Muscle layer of colon (tissue), 2 donors: ENCODE data around the gene TRPV6.

Experiments
- H3K27ac ChIP-seq: one replicate; pipeline ENCODE4 v1.7.0; 2013; ENCODE audit warnings: low read depth, mild to moderate bottlenecking, low read length, moderate library complexity
- H3K27me3 ChIP-seq, 2 donors: one replicate each; pipeline ENCODE4 v1.7.0; 2013; ENCODE audit warnings: low read length in 2 of 2, mild to moderate bottlenecking in 2 of 2; ENCODE audit not compliant: insufficient read depth in 2 of 2, control insufficient read depth in 1 of 2
- H3K36me3 ChIP-seq: one replicate; pipeline ENCODE4 v1.7.0; 2013; ENCODE audit warnings: mild to moderate bottlenecking, low read length; ENCODE audit not compliant: insufficient read depth
- H3K4me1 ChIP-seq: one replicate; pipeline ENCODE4 v1.7.0; 2013; ENCODE audit warnings: mild to moderate bottlenecking, low read length; ENCODE audit not compliant: insufficient read depth
- H3K4me3 ChIP-seq, 2 donors: one replicate each; pipeline ENCODE4 v1.7.0; 2013; ENCODE audit warnings: low read length in 2 of 2, low read depth in 1 of 2, mild to moderate bottlenecking in 1 of 2, moderate library complexity in 1 of 2
- H3K9ac ChIP-seq: one replicate; pipeline ENCODE4 v1.7.0; 2013; ENCODE audit warnings: low read length
- H3K9me3 ChIP-seq: one replicate; pipeline ENCODE4 v1.7.0; 2013; ENCODE audit warnings: mild to moderate bottlenecking, low read length
- donor health status: abdominal sarcoma.
- donor health status: Adenocarcinoma of cecum.

TRPV6 gene

GRCh38 chr7:142864980-142865747, 20.4 kb downstream of the TRPV6 start:
- Histone ChIP-seq H3K27me3 (no peaks in the 10 kb centered on the region), H3K36me3 (no peaks in the 10 kb centered on the region), H3K9me3 (no peaks in the 10 kb centered on the region), H3K4me3 (no peak overlapping the region), H3K9ac (no peak overlapping the region), H3K4me1 (peaks cover 5% of the 10 kb centered on the region), H3K27ac (no peak overlapping the region)

- Histone ChIP-seq H3K36me3 (no peaks in the 10 kb centered on the region), H3K27ac (no peak overlapping the region), H3K27me3 (no peaks in the 10 kb centered on the region), H3K9ac (no peak overlapping the region), H3K4me3 (no peak overlapping the region), H3K9me3 (no peaks in the 10 kb centered on the region), H3K4me1 (peaks cover 12% of the 10 kb centered on the region)
These were observed 21.5 kb downstream of the TRPV6 start for GRCh38 chr7:142863891-142864685.

DNA sequence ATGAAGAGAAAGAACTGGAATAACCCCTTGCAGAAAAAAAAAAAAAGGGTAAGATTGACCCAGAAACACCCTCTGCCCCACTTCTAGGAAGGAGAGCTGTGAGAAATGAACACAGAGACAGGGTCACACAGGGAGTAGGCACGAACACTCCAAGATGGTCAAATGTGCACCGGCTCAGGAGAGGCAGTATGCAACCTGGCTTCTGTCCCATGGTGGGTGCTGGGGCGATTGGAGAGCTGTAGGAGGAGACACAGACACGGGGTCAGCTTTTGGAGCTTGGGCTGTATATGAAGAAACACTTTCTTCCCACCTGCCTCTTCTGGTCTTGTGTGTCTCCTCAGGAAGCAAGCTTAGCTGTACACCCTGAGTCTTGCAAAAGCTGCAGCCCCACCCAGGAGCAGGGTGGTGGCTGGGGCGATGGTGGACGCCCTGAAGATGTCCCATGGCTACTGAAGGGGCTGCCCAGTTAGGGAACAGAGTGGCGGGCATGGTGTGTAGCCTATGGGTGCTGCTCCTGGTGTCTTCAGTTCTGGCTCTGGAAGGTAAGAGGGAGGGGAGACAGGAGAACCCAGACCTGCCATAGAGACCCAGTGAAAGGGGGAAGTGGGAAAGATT, 22.7 kb downstream of the TRPV6 start:
- no peak overlapping the region for H3K4me3 ChIP-seq
- H3K27me3 ChIP-seq: no peaks in the 10 kb centered on the region
- peaks cover 12% of the 10 kb centered on the region for H3K4me1 ChIP-seq
- no peaks in the 10 kb centered on the region for H3K9me3 ChIP-seq
- H3K9ac ChIP-seq: no peak overlapping the region
- H3K27ac ChIP-seq: no peak overlapping the region
- no peaks in the 10 kb centered on the region for H3K36me3 ChIP-seq

DNA sequence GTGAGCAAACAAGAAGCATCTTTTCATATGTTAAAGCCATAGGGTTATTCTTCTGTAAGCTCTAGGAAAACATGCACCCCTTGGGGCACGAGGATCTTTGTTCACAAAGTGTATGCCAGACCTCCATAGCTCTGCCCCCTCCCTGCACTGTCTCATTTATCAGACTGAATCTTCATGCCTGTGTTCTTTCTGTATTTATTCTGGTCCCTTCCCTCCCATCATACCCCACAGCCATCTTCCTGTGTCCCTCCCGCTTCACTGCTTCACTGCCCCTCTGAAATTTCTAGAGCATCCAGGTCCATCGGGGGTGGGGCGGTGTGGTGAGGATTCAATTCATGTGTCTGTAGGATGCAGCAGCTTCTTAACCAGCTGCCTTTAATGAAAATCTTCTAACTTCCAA, 23.2 kb downstream of the TRPV6 start:
- Histone ChIP-seq H3K27ac (no peak overlapping the region), H3K4me3 (no peak overlapping the region), H3K36me3 (no peaks in the 10 kb centered on the region), H3K9me3 (no peaks in the 10 kb centered on the region), H3K27me3 (no peaks in the 10 kb centered on the region), H3K9ac (no peak overlapping the region), H3K4me1 (peaks cover 12% of the 10 kb centered on the region)

DNA sequence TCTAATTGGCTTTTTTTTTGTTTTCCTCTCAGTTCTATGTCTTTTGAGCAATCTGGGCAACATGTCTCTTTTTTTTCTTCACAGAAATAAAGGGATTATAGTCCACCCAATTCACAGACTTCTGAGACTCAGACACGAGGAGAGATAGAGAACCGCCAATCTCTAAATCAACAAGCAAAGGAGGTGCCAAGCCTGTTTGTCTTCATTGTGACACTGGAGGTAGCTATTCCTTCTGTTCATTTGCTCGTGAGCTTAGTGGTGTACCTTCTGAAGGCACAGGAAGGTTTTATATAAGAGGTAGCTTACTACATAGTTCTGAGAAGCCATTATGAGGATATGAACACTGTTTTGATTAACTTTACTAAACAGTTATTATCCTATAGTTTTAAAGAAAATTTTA, 24.6 kb downstream of the TRPV6 start:
- H3K9me3 ChIP-seq: no peaks in the 10 kb centered on the region
- no peak overlapping the region for H3K4me3 ChIP-seq
- no peaks in the 10 kb centered on the region for H3K36me3 ChIP-seq
- H3K27ac ChIP-seq: no peak overlapping the region
- no peak overlapping the region for H3K9ac ChIP-seq
- no peaks in the 10 kb centered on the region for H3K27me3 ChIP-seq
- H3K4me1 ChIP-seq: peaks cover 14% of the 10 kb centered on the region

DNA sequence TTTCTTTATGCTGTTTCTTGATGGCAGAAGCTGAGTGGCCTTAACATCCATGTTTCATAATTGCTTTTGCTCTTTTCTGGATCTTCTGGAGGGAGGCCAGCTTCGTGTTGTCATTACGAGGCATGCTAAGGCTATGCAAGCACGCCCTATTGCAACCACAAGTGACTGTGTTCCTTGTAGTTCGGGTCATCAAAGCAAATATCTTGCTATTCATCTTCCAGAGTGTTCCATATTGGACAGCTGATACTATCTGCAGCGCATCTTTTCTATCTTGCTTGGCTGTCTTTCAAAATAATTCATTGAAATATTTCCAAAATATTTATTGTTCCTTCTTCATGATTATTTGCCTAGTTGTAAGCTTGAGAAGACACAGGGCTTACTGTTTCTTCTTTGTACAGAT, 25.7 kb downstream of the TRPV6 start:
- no peak overlapping the region for H3K27ac ChIP-seq
- no peaks in the 10 kb centered on the region for H3K36me3 ChIP-seq
- no peak overlapping the region for H3K4me3 ChIP-seq

GRCh38 chr7:142859411-142859810, 26.1 kb downstream of the TRPV6 start:
- no peak overlapping the region for H3K27ac ChIP-seq
- peaks cover 22% of the 10 kb centered on the region for H3K4me1 ChIP-seq
- H3K36me3 ChIP-seq: no peaks in the 10 kb centered on the region
- H3K27me3 ChIP-seq: no peaks in the 10 kb centered on the region
- no peak overlapping the region for H3K4me3 ChIP-seq
- H3K9ac ChIP-seq: no peak overlapping the region
- no peaks in the 10 kb centered on the region for H3K9me3 ChIP-seq

More for the DNA sequence above, 25.7 kb downstream of the TRPV6 start:
- Histone ChIP-seq H3K9me3 (no peaks in the 10 kb centered on the region), H3K4me1 (peaks cover 22% of the 10 kb centered on the region), H3K27me3 (no peaks in the 10 kb centered on the region), H3K9ac (no peak overlapping the region)

DNA sequence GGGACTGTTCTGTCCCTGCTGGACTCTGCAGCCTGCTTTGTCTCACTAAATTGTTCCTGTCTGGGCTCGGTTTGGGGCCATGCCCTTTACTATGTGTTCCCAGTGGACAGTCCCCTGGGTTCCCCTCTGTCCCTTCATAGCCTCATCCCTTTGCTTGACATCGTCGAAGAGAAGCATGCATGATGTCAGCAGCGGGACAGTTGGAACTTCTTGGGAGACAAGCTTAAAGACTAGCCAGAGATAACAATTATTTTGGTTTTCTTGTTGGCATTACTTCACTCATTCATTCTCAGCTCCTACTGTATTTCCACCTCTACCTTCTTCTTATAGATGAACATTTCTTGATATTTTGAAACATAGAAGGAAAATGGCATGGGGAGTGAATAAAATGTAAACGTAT, 27.9 kb downstream of the TRPV6 start:
- Histone ChIP-seq H3K9me3 (no peaks in the 10 kb centered on the region), H3K9ac (no peak overlapping the region), H3K4me3 (no peak overlapping the region), H3K27ac (no peak overlapping the region), H3K4me1 (peaks cover 26% of the 10 kb centered on the region), H3K27me3 (no peaks in the 10 kb centered on the region), H3K36me3 (no peaks in the 10 kb centered on the region)

DNA sequence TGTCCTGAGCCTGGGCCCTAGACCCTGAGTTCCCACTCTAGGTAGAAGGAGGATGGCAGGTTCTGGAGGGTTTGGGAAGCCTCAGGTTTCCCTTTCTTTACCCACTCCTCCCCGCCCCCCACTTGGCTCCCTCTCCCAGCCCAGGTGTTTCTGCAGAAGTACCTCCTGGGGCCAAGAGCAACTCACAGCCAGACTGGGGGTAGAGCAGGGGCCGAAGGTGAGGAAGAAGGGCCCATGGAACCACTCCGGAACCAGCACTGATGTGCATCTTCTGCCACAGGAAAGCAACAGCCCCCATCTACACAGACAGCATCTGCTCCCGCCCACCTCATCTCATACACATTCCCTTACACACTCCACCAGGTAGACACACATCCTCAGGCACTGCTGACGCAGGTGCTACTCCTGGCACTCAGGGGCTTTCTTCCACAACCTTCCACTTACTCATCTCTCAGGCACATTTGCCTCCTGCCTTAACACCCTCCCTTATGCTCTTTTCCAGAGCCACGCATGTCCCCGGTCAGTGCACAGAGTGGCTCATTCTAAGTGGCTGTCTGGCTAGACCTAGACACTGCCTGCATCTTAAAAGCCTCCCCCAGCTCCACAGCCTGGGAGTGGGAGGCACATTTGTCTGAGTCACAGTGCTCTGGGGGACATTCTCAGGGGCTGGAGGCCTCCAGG, 28.8 kb downstream of the TRPV6 start:
- no peak overlapping the region for H3K4me3 ChIP-seq
- no peaks in the 10 kb centered on the region for H3K9me3 ChIP-seq
- H3K4me1 ChIP-seq: peaks cover 26% of the 10 kb centered on the region
- H3K27ac ChIP-seq: no peak overlapping the region
- no peak overlapping the region for H3K9ac ChIP-seq
- H3K36me3 ChIP-seq: no peaks in the 10 kb centered on the region
- no peaks in the 10 kb centered on the region for H3K27me3 ChIP-seq

- Histone ChIP-seq H3K27me3 (no peaks in the 10 kb centered on the region), H3K27ac (peak overlapping the region; percentile 19), H3K9me3 (no peaks in the 10 kb centered on the region), H3K9ac (no peak overlapping the region), H3K4me3 (peak overlapping the region; percentile 70 to 76), H3K36me3 (no peaks in the 10 kb centered on the region), H3K4me1 (peaks cover 26% of the 10 kb centered on the region)
These were observed 29.6 kb downstream of the TRPV6 start for GRCh38 chr7:142855756-142856564.
